ENCODE measurements around the gene KRT2.

Gene KRT2

DNA sequence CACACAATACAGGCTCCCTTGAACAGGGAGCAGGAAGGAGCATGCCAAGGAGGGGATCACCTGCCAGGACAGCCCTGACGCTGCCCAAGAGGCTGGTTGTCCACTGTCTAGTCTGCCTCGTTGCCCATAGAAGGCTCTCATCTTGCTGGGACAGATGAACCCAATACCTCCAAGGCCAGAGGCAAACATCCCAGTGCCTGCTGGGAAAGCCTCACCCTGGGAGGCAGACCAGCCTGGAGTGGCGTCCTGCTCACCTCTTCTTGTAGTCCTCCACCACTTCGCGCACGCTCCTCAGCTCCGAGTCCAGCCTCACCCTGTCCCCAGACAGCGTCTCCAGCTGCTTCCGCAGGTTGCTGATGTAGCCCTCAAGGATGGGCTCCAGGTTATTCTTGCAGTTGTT, 36.1 kb downstream of the KRT2 start:
- no peak for DNase-seq (ENCODE audit: low read depth, low spot score)

DNA sequence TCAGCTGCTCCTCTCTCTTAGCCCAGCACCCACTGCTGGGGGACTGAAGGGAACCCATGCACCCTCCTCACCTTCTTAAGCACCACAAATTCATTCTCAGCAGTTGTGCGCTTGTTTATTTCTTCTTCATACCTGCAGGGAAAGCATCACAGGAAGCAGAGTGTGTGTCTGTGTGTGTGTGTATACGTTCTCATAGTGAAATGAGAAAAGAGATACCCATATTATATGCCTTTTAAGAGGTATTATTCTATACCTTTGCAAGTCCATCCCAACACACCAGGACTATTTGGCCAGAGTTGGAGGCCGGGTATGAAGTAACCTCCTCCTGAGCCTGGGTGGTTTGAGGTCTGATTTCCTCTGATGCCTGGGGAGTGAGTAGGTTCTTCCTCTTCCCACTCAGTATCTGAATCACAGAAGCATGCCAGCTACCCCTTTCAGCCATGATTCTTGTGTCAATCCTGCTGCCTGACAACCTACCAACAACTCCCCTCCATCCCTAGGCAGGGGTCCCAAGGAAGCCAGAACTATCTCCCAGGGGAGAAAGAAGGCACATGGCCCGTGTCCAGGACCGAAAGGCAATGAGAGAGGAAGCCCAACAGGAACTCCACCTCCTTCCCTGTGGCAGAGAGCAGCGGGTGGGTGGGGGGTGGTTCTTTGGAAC, 36.7 kb downstream of the KRT2 start:
- no peak for DNase-seq (ENCODE audit: low read depth, low spot score)

DNA sequence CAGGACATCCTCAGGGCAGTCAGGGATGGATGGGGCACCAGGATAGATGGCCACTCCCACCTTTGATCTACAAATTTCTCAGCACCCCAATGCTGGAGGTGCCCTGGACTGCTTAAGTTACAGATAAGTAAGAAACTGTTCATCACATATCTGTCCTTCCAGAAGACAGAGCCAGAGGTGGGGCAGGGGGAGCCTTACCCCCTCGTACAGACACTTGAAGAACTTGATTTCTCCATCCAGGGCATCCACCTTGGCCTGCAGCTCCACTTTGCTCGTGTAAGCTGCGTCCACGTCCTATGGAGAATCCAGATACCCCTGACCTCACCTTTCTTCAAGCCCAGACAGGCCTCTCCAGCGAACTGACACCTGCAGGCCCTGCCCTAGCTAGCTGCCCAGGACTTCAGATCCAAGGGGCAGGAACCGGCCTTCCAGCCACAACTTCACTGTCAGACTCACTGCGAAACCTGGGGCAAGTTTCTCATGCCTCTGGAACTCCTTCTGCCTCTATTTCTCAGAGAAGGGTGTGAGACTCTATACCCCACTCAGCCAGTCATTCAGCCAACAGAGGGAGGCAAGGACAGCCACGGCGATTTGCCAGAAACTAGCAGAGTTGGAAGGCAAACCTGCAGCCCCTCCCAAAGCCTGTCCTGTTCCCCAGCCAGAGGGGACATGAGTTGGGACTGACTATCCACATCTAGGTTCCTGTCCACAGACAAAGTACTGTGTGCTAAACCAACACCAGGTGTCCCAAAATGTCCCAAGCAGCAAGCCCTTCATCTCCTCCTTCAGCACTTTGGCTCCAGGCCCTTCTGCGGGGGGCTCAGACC, 37.4 kb downstream of the KRT2 start:
- no peak for DNase-seq (ENCODE audit: low read depth, low spot score)

DNA sequence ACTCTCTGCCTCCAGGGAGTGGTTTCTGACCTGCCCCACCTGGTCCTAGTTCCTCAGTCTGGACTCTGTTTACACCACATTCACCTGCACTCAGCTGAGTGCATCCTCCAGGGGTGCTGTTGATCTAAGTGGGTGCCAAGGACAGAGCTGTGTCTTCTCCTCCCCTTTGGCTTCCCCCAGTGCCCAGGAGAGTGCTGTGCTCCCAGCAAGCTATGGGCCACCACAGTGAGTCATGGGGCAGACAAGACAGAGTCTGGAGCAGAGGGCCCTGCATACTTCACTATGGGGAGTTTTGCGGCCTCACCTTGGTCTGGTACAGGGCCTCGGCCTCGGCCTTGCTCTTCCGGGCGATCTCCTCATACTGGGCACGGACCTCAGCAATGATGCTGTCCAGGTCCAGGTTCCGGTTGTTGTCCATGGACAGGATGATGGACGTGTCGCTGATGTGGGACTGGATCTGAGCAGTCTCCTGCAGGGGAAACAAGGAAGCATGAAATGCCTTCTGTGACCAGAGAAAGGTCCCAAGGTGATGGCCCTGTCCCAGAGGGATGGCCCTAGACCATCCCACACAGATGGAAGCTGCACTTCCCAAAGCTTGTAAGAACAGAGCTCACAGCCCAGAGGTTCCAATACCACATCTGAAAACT, 38.5 kb downstream of the KRT2 start:
- DNase-seq (ENCODE audit: low read depth, low spot score): no peak

DNA sequence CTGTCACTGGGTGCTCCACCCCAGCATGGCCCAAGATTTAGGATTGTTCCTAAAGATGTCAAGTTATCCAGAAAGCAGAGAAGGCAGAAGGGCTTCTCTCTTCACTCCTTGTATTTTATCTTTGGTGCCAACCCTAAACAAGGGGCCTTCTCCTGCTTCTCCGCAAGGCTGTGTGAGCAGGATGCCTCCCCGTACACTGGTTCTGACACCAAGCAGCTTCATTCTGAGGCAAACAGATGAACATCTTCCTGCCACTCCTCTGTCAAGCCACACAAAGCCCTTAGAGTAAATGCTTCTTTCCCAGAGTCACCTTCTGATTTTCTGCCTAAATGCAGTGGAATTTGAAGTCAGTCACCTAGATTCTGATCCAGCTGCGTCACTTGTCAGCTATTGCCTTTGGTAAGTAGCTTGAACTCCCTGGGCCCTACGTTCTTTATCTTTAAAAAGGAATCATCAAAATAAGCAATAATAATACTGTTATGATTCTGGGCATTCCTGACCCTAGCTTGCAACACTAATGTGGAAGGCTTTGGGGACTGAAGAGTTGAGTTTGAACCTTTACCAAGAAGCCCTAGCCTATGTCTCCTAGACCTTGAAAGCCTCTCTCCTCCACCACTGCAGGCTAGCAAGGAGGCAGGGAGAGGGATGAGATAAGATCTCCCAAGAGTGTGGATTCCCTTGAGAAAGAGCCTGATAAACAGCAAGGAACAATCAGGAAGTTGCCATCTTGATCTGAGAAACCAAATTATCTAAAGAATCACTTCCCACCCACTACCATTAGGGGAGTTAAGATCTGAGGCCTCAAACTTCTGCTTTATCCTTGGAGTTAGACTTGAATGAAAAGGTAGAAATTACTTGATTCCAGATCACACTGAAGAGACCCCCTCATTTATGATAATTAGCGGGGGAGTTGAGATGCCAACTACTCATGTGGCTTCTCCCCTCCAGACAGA, 39.3 kb downstream of the KRT2 start:
- DNase-seq (ENCODE audit: low read depth, low spot score): no peak

DNA sequence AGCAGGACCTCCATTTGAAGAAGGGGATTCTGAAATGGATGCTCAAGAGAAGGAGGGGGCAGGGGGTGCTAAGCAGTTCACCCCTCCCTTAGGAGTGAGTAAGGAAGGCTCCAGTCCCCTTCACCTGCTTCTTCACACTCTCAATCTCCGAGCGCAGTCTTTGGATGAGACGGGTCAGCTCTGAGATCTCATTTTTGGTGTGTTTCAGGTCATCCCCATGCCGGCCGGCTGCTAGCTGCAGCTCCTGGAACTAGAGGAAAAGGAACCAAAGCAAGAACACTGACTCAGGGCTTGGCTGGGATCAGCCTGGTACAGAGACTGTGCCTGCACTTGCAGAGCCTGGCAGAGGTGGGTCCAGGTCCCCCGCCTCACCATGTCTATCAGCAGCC, 40.9 kb downstream of the KRT2 start:
- DNase-seq (ENCODE audit: low read depth, low spot score): no peak

DNA sequence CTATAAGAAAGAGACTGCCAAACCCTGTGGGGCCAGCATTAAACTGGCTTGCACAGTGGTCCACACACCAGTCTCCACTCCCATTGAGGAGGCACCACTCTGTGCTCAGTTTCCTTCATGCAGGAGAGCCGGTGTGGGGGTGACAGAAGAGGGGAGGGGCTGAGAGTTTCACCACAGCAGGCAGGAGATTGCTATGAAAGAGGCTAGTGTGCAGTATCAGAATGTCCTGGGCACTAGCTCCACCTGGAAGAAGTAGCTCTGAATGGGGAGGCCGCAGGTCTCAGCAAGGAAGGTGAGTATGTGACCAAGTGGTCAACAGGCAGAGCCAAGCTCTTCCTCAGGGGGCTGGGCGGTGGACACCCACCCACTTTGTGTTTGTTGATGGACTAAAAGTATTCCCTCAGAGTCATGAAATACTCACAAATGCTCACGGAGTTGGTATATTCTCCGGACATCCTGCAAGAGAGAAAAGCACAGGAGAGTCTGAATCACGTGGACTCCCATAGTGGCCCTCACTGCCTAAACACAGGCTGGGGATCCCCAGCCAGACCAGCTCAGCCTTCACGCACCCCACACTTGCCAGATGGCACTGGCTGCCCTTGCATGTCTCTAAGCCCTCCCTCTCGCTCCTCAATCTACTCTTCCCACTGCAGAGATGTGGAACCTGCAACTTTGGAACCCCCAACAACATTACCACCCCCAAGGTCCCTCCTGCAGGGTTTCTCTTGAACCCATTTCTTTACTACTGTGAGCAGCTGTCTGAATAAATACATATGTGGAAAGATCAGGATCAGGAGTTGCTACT, 43.0 kb downstream of the KRT2 start:
- DNase-seq (ENCODE audit: low read depth, low spot score): no peak

DNA sequence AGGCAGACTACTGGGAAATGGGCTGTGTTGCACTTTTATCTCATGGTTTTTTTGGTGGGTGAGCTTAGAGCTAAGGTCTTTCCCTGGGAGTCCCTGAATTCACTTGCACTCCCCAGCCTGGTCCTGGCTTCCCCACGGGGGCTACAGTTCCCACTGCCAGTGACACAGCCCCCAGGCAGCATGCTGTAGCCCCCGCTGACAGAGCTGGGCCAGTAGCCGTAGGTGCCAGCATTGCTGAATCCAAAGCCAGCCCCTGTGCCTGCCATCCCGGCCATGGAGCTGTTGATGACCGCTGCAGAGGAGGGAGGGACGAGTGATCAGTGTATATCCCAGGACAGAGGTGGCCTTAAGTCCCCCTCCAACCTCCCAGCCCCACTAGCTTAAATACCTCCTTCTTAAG, 43.9 kb downstream of the KRT2 start:
- DNase-seq (ENCODE audit: low read depth, low spot score): no peak

DNA sequence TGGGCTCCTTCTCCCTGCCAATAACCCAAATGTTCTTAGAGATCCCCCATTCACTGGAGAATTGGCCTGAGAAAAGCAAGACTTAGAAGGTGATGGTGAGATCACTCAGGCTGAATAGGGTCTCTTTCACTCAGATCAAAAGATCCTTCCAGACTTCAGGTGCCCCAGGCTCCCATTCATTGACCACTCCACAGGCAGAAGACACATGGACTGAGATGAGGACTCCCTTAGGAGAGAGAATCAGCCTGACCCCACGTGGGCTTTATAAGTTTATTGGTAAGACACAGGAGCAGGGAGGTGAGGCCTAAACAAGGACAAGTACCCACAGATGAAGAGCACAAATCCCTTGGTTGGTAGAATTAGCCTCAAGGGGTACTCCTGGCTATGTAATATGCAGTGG, 44.7 kb downstream of the KRT2 start:
- no peak for DNase-seq (ENCODE audit: low read depth, low spot score)

DNA sequence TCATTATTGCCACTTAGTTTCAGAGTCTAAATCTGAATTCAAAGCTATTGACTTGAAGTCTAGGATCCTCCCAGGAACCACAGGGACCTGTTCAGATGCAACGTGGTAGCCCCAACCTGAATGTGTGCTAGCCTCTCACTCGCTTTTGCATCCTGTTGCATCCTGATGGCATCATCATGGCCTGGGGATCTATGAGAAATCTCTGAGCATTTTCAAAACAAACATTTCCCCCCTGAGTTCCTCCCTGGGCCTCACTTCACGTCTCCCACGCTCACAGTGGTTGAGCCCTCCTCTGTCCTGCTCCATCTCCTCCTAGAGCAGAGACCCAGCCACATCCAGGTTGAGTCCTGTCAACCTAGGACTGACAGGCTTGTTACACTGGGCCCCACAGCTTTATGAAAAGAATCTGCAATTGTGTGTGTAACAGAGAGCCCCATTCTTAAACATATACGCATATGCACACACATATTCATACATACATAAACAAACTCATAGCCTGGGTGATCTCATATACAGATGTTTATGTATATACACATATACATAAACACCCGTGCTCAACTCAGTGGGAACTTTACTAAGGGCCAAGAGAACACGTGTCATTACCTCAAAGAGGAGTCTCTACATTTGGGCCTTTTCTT, 45.3 kb downstream of the KRT2 start:
- DNase-seq (ENCODE audit: low read depth, low spot score): no peak

DNA sequence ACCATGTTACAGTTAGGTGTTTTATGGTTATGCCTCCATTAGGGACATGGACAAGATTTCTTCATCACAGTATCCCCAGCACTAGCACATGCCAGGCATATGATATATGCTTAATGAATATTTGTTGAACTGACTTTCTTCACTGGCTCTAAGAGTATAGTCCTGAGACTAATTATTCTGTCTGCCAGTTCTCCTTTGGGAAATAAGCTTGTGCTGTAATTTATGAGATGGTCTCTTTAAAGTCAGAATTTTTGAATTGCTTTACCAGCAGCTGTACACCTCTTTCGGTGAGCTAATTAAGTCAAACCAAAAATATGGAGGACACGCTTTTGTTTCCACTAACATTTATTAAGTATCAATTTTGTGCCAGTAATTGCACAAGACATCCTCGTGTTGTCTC, 45.9 kb downstream of the KRT2 start:
- DNase-seq (ENCODE audit: low read depth, low spot score): no peak

DNA sequence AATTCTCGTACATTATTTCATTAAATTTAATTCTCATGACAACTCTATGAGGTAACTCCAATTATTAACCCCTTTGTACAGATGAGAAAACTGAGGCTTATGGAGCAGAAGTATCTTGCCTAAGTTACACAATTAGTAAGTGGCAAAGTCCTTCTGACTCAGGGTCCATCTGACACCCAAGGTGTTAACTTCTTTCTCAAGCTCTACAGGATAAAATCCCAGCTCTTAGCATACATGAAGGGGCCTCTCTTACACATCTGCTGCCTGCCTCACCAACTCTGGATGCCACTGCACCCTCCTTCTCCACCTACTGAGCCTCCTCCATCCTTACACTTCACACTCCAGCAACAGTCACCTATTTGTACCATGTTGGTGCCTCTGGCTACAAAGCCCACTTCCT, 46.5 kb downstream of the KRT2 start:
- no peak for DNase-seq (ENCODE audit: low read depth, low spot score)

DNA sequence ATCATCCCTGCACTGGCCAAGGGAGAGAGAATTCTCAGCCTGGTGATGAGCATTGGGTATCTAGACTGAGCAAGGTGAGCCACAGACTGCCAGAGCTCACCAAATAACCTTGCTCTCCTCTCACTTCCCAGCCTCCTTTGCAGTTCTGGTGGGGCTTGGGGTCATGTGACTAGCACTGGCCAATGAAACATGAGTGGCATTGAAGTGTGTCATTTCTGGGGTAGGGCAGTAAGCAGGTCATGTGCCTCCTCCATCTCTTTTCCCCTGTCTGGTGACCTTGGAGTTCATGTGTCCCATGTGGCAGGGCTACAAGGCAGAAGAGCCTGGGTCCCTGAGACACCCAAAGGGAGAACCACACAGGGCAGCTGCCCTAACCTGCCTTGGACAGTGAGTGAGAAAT, 47.2 kb downstream of the KRT2 start:
- DNase-seq (ENCODE audit: low read depth, low spot score): no peak

DNA sequence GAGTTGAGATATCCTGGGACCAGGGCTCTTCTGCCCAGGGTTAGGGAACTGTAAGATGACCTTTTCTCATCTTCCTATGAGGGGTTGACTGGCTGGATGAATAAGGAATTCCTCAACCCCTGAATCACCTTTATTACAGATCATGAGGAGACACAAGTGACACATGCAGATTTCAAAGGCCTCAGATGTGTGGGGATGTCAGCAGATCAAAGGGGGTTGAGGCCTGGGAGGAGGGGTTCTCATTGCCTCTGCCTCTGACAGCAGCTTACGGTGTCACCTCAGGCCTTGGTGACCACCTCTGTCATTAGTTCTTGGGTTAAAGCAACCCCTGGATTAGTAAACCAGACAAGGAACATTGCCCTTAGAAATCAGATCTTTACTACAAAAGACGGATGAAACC, 48.7 kb downstream of the KRT2 start:
- no peak for DNase-seq (ENCODE audit: low read depth, low spot score)

DNA sequence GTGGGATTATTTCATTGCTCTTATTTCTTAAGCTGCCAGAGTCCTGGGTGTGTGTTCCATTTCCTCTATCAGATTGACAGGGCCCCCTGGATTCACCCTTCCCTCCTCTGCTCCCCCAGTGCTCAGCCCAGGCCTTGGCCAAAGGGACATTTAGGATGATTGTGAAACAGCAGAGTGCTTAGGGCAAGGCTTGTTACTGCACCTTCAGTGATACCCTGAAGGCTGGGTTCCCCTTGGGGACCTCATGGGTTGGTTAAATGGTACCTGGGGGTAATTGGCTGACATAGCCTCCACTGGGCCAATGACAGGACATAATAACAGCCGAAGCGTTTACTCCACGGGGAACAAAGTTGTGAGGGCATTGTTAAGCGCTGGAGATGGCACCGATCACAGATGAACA, 49.5 kb downstream of the KRT2 start:
- DNase-seq (ENCODE audit: low read depth, low spot score): no peak

DNA sequence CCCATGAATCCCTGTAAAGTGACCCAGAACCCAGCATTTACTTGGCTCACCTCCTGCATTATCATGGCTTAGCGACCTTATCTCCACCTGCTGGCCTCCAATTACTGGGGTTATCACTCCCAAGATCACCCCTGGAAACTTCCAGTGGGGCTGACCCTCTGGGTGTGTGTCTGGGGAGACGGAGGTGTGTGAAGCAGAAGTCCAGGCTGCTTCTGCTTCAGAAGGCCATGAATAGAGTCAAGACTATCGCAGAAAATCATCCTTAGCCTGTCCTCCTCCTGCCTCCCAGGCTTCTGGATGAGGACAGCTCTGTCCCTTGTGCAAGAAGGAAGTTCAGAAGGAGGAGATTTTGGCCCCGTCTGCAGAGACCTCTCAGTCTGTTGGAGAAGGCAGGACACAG, 50.3 kb downstream of the KRT2 start:
- DNase-seq (ENCODE audit: low read depth, low spot score): no peak

DNA sequence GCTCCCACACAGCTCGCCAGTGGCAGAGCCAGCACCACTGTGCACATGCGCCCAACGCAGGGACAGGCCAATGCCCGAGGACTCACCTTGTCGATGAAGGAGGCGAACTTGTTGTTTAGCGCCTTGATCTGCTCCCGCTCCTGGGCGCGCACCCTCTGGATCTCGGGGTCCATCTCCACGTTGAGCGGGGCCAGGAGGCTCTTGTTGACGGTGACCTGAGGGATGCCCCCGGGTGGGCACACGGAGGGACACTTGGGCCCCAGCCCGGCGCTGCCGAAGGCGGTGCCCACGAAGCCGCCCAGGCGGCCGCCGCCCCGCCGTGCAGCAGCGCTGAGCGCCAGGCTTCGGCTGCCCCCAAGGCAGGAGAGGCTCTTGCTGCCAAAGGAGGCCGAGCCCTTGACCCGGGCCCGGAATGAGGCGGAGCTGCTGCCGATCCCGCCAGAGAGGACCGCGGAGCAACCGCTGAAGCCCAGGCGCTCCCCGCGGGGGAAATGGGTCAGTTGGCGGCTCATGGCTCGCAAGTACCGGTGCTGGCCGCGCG, 51.0 kb downstream of the KRT2 start, which contains the start of gene KRT72:
KRT72 (minus strand) TSS at position 523 of the 541 bp plus-strand sequence; CDS start at position 512, 11 bp downstream.
- no peak for DNase-seq (ENCODE audit: low read depth, low spot score)

DNA sequence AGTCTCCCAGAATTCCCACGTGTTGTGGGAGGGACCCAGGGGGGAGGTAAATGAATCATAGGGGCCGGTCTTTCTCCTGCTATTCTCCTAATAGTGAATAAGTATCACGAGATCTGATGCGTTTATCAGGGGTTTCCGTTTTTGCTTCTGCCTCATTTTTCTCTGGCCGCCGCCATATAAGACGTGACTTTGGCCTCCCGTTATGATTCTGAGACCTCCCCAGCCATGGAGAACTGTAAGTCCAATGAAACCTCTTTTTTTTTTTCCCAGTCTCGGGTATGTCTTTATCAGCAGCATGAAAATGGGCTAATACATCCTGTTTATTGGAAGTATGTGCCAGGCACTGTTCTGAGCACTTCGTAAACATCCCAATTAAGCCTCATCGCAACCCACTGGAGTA, 51.5 kb downstream of the KRT2 start:
- DNase-seq (ENCODE audit: low read depth, low spot score): no peak

DNA sequence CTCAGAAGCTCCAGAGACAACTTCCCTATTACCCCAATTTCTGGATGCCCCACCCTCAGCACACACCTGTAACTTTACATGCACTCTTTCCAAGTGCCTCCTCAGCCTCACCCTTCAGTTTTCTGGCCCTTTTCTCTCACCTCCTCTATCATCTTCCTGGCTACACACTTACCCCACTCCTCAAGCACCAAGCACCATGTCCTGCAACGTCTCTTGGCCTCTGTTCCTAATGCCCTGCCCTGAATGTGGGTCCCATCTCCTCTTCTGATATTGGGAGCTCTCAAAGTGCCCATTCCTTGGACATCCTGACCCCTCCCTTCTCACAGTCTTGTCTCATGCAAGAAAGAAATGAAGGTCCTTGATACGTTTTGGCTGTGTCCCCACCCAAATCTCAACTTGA, 51.9 kb downstream of the KRT2 start:
- no peak for DNase-seq (ENCODE audit: low read depth, low spot score)

DNA sequence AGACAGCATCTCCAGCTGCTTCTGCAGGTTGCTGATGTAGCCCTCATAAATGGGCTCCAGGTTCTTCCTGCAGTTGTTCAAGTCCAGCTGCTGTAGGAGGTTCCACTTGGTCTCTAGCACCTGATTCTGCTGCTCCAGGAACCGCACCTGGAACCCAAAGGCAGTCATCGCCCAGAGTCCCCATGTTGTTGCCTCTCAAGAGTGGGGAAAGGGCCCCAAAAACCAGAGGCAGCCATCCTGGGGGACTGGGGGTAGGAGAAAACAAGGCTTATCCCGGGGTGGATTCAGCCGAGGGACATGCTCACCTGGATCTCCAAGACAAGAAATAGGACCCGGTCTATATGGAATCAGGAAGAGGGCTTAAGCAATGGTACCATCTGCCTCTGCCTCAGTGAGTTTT, 53.0 kb downstream of the KRT2 start:
- no peak for DNase-seq (ENCODE audit: low read depth, low spot score)
